ENCODE results near the gene TEKT3. TPM values are rescaled to one million over a fixed set of nuclear protein-coding genes. Genes with fewer than 3 reads are reported as not detected.

TEKT3 gene
- total RNA-seq, 1 donor from 2014 or later: 0.42 TPM

DNA sequence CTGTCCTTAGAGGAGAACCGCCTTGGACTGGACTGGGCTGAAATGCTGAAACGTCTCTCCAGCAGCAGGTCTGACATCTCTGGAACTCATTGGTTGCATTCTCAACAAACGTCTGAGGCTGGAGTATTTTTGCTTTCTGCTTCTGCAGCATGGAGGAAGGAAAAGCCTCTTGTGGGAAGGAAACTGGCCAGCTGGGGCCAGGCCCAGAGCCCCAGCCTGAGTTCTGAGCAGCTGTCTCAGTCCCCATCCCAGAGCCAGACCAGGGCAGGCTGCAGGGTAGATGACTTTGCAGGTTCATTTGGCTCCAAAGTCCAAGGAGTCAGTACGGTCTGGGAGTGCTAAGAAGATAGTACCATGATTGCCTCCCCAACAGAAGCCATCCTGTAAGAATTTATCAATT is 18.3 kb downstream of the TEKT3 start:
- Mint-ChIP-seq H3K4me1 (no peaks in the 10 kb centered on the region), H3K27me3 (ENCODE audit: low read depth) (peaks cover 3% of the 10 kb centered on the region), H3K36me3 (ENCODE audit: low read depth) (no peaks in the 10 kb centered on the region), H3K9me3 (no peaks in the 10 kb centered on the region), H3K27ac (ENCODE audit: unreplicated experiment) (no peak overlapping the region), H3K4me3 (no peak overlapping the region)
- no peak for TF ChIP-seq CTCF (conservative IDR thresholded peaks at IDR 0.05)
- DNase-seq (ENCODE audit: low read depth, low spot score): no peak

DNA sequence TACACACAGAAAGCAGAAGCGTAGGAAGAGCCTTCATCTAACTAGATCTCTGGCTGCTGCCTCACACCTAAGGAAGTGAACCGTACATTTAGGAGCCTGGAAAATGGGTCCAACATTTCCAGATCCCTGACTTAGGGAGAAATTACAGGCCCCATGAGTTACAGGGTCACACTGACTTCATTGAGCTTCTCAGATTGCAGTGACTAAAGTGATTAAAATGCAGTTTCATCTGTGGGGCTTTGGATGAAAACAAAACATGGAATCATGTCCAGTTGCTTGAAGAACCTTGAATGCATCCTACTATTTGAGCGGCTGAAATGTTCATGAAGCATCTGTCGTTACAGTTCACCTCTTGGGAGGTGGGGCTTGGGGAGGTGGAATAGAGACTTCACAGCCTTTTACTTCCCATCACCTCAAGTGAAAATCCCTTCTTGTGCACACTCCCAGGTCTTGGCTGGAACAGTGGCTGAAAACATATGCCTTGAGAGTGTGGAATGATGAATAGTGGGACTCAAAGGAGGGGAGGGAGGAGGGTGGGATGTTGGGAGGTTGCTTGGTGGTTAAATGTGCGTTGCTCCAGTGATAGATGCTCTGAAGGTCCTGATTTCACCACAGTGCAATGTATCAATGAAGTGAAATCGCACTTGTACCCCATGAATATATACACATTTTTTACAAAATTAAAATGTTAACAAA is 19.7 kb downstream of the TEKT3 start:
- DNase-seq (ENCODE audit: low read depth, low spot score): no peak
- Mint-ChIP-seq H3K4me3 (no peak overlapping the region), H3K27ac (ENCODE audit: unreplicated experiment) (no peak overlapping the region), H3K9me3 (no peaks in the 10 kb centered on the region), H3K36me3 (ENCODE audit: low read depth) (no peaks in the 10 kb centered on the region), H3K27me3 (ENCODE audit: low read depth) (peaks cover 3% of the 10 kb centered on the region), H3K4me1 (no peaks in the 10 kb centered on the region)
- no peak for TF ChIP-seq CTCF (conservative IDR thresholded peaks at IDR 0.05)

- Mint-ChIP-seq H3K27me3 (ENCODE audit: low read depth) (no peaks in the 10 kb centered on the region), H3K4me1 (no peaks in the 10 kb centered on the region), H3K4me3 (no peak overlapping the region), H3K9me3 (no peaks in the 10 kb centered on the region), H3K27ac (ENCODE audit: unreplicated experiment) (no peak overlapping the region), H3K36me3 (ENCODE audit: low read depth) (no peaks in the 10 kb centered on the region)
- no peak for DNase-seq (ENCODE audit: low read depth, low spot score)
- TF ChIP-seq CTCF (conservative IDR thresholded peaks at IDR 0.05): no peak
Observed at GRCh38 chr17:15319452-15320010, 21.9 kb downstream of the TEKT3 start.

DNA sequence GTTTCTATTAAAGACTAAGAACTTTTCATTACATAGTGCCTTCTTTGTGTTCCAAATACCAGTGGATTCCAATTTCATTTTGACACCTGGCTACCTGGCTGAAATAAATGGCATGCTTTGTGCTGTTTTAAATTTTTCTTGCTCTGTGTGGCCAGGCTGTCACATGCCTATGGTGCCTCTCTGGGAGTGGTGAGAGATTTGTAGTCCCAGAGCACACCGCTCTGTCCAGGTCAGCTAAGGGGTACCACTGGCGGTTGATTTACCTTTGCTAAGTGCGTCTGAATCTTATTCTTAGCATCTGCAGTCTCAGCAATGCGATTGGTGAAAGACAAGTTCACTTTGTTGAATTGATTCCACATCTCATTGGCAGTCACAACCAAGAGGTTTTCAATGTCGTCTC is 29.4 kb downstream of the TEKT3 start:
- Mint-ChIP-seq H3K27me3 (ENCODE audit: low read depth) (no peaks in the 10 kb centered on the region), H3K4me3 (no peak overlapping the region), H3K36me3 (ENCODE audit: low read depth) (no peaks in the 10 kb centered on the region), H3K9me3 (no peaks in the 10 kb centered on the region), H3K27ac (ENCODE audit: unreplicated experiment) (no peak overlapping the region), H3K4me1 (peaks cover 2% of the 10 kb centered on the region)
- DNase-seq (ENCODE audit: low read depth, low spot score): no peak
- no peak for TF ChIP-seq CTCF (conservative IDR thresholded peaks at IDR 0.05)

DNA sequence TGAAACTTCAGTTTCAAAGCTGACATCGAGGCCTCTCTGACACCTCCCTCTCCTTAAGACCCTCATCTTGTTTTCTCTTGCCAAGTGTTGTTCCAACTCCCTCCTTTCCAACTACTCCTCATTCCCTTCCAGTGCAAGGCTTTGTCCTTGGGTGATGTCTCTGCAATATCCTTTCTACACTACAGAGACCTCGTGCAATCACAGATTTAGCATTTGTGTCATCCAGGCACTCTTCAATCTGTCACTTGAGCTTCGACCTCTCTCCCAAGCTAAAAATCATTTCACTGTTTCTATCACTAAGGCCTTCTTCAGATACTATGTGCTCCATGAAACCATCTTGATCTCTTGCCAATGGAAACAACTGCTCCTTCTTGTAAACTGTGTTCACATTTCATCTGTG is 31.6 kb downstream of the TEKT3 start:
- Mint-ChIP-seq H3K4me1 (peaks cover 24% of the 10 kb centered on the region), H3K9me3 (no peaks in the 10 kb centered on the region), H3K27me3 (ENCODE audit: low read depth) (no peaks in the 10 kb centered on the region), H3K36me3 (ENCODE audit: low read depth) (no peaks in the 10 kb centered on the region), H3K27ac (ENCODE audit: unreplicated experiment) (no peak overlapping the region), H3K4me3 (no peak overlapping the region)
- no peak for DNase-seq (ENCODE audit: low read depth, low spot score)
- TF ChIP-seq CTCF (conservative IDR thresholded peaks at IDR 0.05): no peak
